ENCODE results near the gene SSRP1.

GRCh38 chr11:57368845-57369232, 33.1 kb upstream of the SSRP1 start:
- TF ChIP-seq, protein P1, sequence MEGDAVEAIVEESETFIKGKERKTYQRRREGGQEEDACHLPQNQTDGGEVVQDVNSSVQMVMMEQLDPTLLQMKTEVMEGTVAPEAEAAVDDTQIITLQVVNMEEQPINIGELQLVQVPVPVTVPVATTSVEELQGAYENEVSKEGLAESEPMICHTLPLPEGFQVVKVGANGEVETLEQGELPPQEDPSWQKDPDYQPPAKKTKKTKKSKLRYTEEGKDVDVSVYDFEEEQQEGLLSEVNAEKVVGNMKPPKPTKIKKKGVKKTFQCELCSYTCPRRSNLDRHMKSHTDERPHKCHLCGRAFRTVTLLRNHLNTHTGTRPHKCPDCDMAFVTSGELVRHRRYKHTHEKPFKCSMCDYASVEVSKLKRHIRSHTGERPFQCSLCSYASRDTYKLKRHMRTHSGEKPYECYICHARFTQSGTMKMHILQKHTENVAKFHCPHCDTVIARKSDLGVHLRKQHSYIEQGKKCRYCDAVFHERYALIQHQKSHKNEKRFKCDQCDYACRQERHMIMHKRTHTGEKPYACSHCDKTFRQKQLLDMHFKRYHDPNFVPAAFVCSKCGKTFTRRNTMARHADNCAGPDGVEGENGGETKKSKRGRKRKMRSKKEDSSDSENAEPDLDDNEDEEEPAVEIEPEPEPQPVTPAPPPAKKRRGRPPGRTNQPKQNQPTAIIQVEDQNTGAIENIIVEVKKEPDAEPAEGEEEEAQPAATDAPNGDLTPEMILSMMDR (IDR thresholded peaks at IDR 0.05), result no peak
- TF ChIP-seq, protein P2, sequence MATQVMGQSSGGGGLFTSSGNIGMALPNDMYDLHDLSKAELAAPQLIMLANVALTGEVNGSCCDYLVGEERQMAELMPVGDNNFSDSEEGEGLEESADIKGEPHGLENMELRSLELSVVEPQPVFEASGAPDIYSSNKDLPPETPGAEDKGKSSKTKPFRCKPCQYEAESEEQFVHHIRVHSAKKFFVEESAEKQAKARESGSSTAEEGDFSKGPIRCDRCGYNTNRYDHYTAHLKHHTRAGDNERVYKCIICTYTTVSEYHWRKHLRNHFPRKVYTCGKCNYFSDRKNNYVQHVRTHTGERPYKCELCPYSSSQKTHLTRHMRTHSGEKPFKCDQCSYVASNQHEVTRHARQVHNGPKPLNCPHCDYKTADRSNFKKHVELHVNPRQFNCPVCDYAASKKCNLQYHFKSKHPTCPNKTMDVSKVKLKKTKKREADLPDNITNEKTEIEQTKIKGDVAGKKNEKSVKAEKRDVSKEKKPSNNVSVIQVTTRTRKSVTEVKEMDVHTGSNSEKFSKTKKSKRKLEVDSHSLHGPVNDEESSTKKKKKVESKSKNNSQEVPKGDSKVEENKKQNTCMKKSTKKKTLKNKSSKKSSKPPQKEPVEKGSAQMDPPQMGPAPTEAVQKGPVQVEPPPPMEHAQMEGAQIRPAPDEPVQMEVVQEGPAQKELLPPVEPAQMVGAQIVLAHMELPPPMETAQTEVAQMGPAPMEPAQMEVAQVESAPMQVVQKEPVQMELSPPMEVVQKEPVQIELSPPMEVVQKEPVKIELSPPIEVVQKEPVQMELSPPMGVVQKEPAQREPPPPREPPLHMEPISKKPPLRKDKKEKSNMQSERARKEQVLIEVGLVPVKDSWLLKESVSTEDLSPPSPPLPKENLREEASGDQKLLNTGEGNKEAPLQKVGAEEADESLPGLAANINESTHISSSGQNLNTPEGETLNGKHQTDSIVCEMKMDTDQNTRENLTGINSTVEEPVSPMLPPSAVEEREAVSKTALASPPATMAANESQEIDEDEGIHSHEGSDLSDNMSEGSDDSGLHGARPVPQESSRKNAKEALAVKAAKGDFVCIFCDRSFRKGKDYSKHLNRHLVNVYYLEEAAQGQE (IDR thresholded peaks at IDR 0.05; ENCODE audit: insufficient read depth in 1 of 2, low read depth in 2 of 2, low read length in 1 of 2), result no peak
- no peak for TF ChIP-seq SIN3A (IDR thresholded peaks at IDR 0.05; ENCODE audit: borderline replicate concordance, insufficient read depth, low read depth, low read length)
